CD4-positive, alpha-beta memory T cell (primary cell): ENCODE data around the gene GABRQ. TPM values are rescaled to one million over a fixed set of nuclear protein-coding genes. Genes with fewer than 3 reads are reported as not detected.
"Not testable (repeated sequence)": the region's sequence is repeated elsewhere in the genome, so short reads cannot be mapped to it uniquely, and the experiment has no call there.

Experiments used
- CTCF ChIA-PET: fragments of 350-600 bp; sonication (Branson Sonifier 250); formaldehyde crosslinking; loops from one replicate; lab custom pipeline; 2021; ENCODE audit warnings: inconsistent platforms; ENCODE audit not compliant: partially characterized antibody; lab: Charles Lee
- POLR2A ChIA-PET: fragments of 350-600 bp; sonication (Branson Sonifier 250); formaldehyde crosslinking; loops from one replicate; lab custom pipeline; 2021; ENCODE audit not compliant: partially characterized antibody; lab: Charles Lee
- DNase-seq, 5 donors: peaks; one replicate each; pipeline versions ENCODE4 v3.0.0 to v3.0.0-alpha.2; 2020 to 2022; ENCODE audit warnings: mixed read lengths in 1 of 5
- H3K27ac ChIP-seq: one replicate; pipeline ENCODE4 v1.7.0; 2013; ENCODE audit warnings: low read depth, low read length
- H3K27me3 ChIP-seq: 2 replicates; pipeline ENCODE4 v1.7.0; 2013; ENCODE audit warnings: mild to moderate bottlenecking, low read length, moderate library complexity; ENCODE audit not compliant: insufficient read depth
- H3K36me3 ChIP-seq: 2 replicates; pipeline ENCODE4 v1.7.0; 2013; ENCODE audit warnings: mild to moderate bottlenecking, low read length, moderate library complexity; ENCODE audit not compliant: insufficient read depth
- H3K4me1 ChIP-seq: 2 replicates; pipeline ENCODE4 v1.7.0; 2013; ENCODE audit warnings: mild to moderate bottlenecking, low read length, moderate library complexity; ENCODE audit not compliant: insufficient read depth
- H3K4me3 ChIP-seq, 2 donors: one replicate each; pipeline ENCODE4 v1.7.0; 2013; ENCODE audit warnings: low read length in 2 of 2, mild to moderate bottlenecking in 1 of 2
- H3K9me3 ChIP-seq, 2 donors: one replicate each; pipeline ENCODE4 v1.7.0; 2013; ENCODE audit warnings: low read length in 2 of 2, control low read depth in 1 of 2; ENCODE audit not compliant: control insufficient read depth in 1 of 2
- H3K27ac Mint-ChIP-seq, 7 donors: one replicate each; pipeline ENCODE4 v1.8.0; 2020 to 2021; ENCODE audit warnings: mixed read lengths in 7 of 7, mild to moderate bottlenecking in 6 of 7, inconsistent platforms in 3 of 7, moderate library complexity in 3 of 7
- H3K27me3 Mint-ChIP-seq, 2 donors: one replicate each; pipeline ENCODE4 v1.8.0; 2020 to 2021; ENCODE audit warnings: mixed read lengths in 2 of 2
- H3K36me3 Mint-ChIP-seq, 2 donors: one replicate each; pipeline ENCODE4 v1.8.0; 2020 to 2021; ENCODE audit warnings: mixed read lengths in 2 of 2, inconsistent platforms in 1 of 2, mild to moderate bottlenecking in 1 of 2
- H3K4me1 Mint-ChIP-seq, 4 donors: one replicate each; pipeline ENCODE4 v1.8.0; 2020 to 2021; ENCODE audit warnings: mixed read lengths in 4 of 4, mild to moderate bottlenecking in 1 of 4
- H3K4me3 Mint-ChIP-seq, 8 donors: one replicate each; pipeline ENCODE4 v1.8.0; 2020 to 2021; ENCODE audit warnings: mixed read lengths in 8 of 8, mild to moderate bottlenecking in 7 of 8, moderate library complexity in 6 of 8, inconsistent platforms in 3 of 8
- H3K9me3 Mint-ChIP-seq, 8 donors: one replicate each; pipeline ENCODE4 v1.8.0; 2020 to 2021; ENCODE audit warnings: mixed read lengths in 8 of 8, mild to moderate bottlenecking in 5 of 8, inconsistent platforms in 3 of 8, moderate library complexity in 1 of 8
- intact Hi-C: fragments of 100-400 bp; cut with micrococcal nuclease; formaldehyde crosslinking; loops from one replicate; pipeline ENCODE4 v1.15.1; 2023
- polyA plus RNA-seq, 2 donors: library from polyadenylated mRNA; unstranded; fragments of 300-500 nt; fragmentation: Illumina TruSeq; gene quantifications; one replicate each; pipeline ENCODE4 v1.2.3, GENCODE V29; 2021
- total RNA-seq, 2 experiments: library from RNA; stranded (reverse); gene quantifications; one replicate each; pipeline ENCODE4 v1.2.3, GENCODE V29; 2021

Gene GABRQ
- total and polyA plus RNA-seq, 4 experiments from 2014 or later, result not detected

DNA sequence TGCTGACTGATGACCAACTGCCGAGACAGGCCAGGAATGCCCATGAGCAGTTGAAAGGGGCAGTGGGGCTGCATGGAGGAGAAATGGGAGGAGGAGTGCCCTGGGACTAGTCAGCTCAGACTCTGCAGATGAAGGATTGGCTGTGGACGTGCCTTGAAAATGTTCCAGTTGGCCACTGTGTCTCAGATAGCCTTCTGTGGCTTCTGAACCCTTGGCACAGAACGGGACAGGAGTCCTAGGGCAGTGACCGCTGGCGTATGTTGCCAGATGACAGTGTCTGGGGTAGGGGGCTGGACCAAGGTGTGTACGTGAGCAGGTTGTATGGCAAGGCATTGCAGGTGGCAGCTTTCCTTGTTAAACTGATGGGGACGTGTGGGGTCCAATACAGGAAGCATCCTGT is 68.8 kb downstream of the GABRQ start:
- POLR2A ChIA-PET, H3K4me3 ChIP-seq, H3K27ac ChIP-seq, H3K4me3 Mint-ChIP-seq, H3K27ac Mint-ChIP-seq, H3K27me3 Mint-ChIP-seq, H3K36me3 ChIP-seq, H3K27me3 ChIP-seq, intact Hi-C loops, H3K4me1 ChIP-seq, H3K9me3 ChIP-seq, CTCF ChIA-PET, H3K4me1 Mint-ChIP-seq, H3K9me3 Mint-ChIP-seq, H3K36me3 Mint-ChIP-seq, DNase-seq: not testable (repeated sequence)

Other genes starting within 250 kb of the GABRQ start
- gene GABRA3, start 186.6 kb upstream of the GABRQ start, total RNA-seq, result not detected
- not detected for gene GABRA3, start 186.6 kb upstream of the GABRQ start, polyA plus RNA-seq
- gene MAGEA3, start 60.9 kb downstream of the GABRQ start, total RNA-seq, result not detected
- not detected for gene MAGEA3, start 60.9 kb downstream of the GABRQ start, polyA plus RNA-seq
- not detected for gene CSAG2, start 71.4 kb downstream of the GABRQ start, total RNA-seq
- not detected for gene CSAG2, start 71.4 kb downstream of the GABRQ start, polyA plus RNA-seq
- gene MAGEA2B, start 76.7 kb downstream of the GABRQ start, total RNA-seq, result not detected
- not detected for gene MAGEA2B, start 76.7 kb downstream of the GABRQ start, polyA plus RNA-seq
- gene CSAG1, start 95.8 kb downstream of the GABRQ start, total RNA-seq, result not detected
- not detected for gene CSAG1, start 95.8 kb downstream of the GABRQ start, polyA plus RNA-seq
- gene MAGEA12, start 95.9 kb downstream of the GABRQ start, total RNA-seq, result not detected
- not detected for gene MAGEA12, start 95.9 kb downstream of the GABRQ start, polyA plus RNA-seq
- not detected for gene MAGEA2, start 115.9 kb downstream of the GABRQ start, total RNA-seq
- not detected for gene MAGEA2, start 115.9 kb downstream of the GABRQ start, polyA plus RNA-seq
- not detected for gene CSAG3, start 121.3 kb downstream of the GABRQ start, total RNA-seq
- not detected for gene CSAG3, start 121.3 kb downstream of the GABRQ start, polyA plus RNA-seq
- not detected for gene MAGEA6, start 131.8 kb downstream of the GABRQ start, total RNA-seq
- not detected for gene MAGEA6, start 131.8 kb downstream of the GABRQ start, polyA plus RNA-seq
- gene CETN2, start 192.9 kb downstream of the GABRQ start, total RNA-seq, result 1 to 10 TPM; 5.6 to 6.5 TPM
- gene CETN2, start 192.9 kb downstream of the GABRQ start, polyA plus RNA-seq, result 10 to 100 TPM; 24.9 to 31.4 TPM
- gene NSDHL, start 193.2 kb downstream of the GABRQ start, total RNA-seq, result 1 to 10 TPM; 6.5 to 7.1 TPM
- gene NSDHL, start 193.2 kb downstream of the GABRQ start, polyA plus RNA-seq, result 10 to 100 TPM; 15.8 to 20.3 TPM